Activated naive CD4-positive, alpha-beta T cell (primary cell): ENCODE results near the gene TFAP2A.

ENCODE experiments used
- DNase-seq, 4 experiments: peaks; one replicate each; lab custom pipeline; 2025; lab: John Stamatoyannopoulos, UW

The TFAP2A gene

DNA sequence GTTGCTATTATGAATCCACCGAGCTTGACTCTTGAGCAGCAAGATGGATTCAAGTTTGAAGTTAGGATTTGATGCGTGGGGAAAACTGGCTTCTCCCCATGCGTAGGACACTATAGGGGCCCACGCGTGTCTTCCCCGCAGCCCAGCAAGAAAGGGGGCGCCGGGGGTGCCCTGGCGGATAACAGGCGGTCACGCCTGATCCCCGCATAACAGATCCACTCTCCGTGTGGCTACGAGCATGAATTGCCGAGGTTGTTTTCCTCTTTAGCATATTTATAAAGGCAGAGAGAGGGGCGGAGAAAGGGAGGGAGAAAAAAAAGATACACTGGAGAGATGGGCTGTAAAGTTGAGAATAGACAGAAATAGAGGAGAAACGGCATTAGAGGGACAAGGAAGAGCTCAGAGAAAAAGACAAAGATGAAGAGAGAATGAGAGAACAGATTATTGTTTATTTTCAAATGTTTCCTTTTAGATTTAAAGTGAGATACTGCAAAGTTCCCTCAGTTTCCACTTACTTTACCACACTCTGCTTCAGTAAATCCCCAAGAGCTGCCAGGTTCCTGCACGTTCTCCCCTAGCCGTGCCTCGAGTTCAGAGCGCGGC lies 32.0 kb downstream of the TFAP2A start:
- no peak for DNase-seq

DNA sequence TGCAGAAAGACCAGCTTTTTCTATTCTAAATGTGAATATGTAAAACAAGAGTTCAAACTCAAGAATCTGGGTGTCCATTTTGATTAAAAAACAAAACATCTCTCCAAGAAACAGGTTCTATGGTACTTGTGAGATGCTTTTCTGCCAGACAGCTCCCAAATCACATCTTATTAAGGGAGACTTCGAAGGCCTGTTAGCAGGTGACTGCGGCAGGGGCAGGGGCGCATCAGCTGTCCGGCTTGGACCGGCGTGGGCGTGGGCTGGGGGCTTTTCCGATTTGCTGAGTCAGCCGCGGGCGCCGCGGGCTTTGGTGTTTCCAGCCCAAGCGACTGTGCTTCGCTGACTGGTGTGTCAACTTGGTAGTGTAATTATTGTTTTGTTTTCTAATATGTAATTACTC lies 32.6 kb downstream of the TFAP2A start:
- DNase-seq = no peak

DNA sequence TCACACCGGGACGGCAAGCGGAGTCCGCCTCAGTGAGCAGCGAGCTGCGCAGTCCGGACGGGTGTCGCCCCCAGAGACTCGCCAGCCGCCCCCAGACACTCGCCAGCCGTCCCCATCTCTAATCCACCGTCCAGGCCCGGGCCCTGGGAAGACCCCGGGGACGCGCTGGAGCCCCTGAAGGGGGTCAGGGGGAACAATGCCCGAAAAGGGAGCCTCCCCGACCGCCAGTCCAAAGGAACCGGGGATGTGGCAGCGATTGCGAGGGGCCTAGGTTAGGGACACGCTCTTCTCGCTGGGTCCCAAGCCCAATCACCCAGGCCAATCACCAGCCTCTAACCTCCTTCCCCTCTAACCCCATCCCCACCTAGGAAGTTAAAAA lies 33.1 kb downstream of the TFAP2A start:
- no peak for DNase-seq

DNA sequence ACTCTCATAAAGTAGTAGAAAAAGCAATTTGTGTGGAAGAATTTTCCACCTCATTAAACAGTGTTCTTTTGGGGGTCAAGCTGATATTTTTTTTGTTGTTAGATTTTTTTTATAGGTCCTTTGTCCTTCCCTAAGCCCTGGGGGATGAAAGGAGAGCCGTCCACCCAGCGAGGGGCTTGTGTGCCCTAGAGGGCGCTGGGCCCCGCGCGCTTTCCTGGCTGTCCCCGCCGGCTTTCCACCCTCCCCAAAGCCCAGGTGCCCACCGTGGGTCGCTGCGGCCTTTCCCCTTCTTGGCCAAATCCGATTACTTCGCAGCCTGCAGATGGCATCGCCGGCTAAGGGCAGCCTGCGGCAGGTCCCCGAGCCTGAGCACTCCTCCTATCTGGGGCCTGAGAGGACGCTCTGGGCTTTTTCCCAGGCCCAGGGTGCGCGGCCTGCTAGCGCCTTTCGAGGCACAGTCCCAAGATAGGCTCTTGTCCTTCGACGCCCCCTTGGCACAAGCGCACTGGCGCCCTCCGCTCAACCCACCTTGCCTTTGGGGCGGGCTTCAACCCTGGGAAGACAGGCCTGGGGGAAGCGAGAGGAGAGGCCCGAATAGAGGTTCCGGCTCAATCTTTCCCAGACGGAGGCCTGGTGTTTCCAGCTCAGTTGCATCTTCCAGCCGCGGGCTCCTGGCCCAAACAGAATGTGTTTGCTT lies 33.6 kb downstream of the TFAP2A start:
- DNase-seq = no peak

DNA sequence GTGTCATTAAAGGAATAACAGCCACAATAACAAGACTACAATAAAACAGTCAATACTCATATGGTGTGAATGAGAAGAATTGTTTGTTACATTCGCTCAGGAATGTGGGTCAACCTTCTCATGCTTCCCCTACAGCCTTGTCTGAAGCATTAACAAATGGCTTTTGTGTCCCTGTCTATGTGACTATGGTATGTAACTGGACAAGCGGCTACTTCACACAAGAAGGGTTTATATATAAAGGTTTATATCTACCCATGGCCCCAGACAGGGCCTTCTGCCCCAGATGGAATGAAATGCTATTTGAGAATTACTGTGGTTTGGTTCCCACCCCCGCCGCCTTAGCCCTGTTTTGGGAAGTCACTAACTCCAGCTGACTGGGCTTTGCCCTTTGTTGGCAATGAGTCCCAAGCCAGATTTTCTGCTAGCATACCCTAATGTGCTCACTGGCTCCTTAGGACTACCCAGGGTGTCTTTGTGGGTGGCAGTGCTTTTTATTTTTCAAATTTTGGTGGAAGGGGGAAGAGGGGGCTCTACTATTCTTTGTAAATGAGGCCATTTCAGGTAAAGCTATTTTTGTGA lies 39.4 kb downstream of the TFAP2A start:
- DNase-seq = no peak

DNA sequence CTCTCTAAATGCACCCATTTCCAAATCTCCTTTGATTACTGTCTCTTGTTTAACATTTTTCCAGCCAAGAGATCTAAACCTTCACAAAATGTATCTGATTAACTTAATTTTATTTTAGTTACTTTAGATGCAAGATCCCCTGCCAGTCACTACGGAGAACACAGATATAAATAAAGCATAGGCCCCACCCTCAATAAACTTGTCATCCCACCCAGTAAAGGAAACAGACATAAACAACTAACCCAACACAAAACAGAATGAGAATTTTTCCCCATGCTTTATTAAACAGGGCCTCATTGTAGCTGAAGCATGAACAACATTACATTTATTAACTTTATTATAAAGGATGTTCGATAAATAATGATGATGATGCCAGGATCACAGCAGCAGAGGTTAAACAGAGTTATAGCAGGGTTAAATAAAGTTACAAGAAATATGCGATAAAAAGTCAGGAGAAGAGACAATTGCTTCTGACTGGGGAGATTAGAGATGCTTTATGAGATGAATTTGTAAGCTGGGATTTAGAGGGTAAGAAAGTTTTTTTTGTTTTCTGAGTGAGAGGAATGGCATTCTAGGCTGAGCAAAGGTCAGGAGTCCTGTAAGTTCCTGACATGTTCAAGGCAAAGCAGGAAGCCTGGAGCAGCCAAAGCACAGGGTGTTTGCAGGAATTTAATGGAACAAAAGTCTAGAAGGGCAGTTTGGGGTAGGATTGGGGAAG lies 41.1 kb downstream of the TFAP2A start:
- no peak for DNase-seq

DNA sequence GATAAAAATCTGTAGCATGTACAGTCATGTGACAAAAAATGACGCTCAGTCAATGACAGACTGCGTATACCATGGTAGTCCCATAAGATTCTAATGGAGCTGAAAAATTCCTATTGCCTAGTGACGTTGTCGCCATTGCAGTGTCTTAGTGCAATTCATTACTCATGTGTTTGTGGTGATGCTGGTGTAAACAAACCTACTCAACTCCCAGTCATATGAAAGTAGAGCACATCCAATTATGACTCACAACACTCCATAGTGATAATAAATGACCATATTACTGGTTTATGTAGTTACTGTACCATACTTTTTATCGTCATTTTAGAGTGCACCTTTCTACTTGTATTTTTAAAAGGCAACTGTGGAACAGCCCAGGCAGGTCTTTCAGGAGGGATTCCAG lies 45.0 kb downstream of the TFAP2A start:
- no peak for DNase-seq

DNA sequence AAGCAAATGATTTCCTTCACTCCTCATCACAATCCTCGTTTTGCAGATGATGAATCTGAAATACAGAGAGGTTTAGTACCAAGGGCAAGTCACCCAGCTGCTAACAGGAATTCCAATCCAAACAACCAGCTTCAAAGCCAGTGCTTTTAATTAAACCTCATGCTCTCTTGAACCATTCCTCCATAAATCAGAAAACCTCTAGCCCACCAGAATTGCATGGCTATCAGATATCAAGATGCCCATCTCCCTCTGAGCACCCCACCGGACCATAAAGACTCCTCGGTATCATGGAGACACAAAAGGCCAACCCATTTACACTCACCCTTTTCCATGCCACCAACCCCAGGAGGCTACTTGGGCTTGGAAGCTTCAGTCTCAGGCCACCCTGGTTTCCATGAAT lies 46.0 kb downstream of the TFAP2A start:
- no peak for DNase-seq

DNA sequence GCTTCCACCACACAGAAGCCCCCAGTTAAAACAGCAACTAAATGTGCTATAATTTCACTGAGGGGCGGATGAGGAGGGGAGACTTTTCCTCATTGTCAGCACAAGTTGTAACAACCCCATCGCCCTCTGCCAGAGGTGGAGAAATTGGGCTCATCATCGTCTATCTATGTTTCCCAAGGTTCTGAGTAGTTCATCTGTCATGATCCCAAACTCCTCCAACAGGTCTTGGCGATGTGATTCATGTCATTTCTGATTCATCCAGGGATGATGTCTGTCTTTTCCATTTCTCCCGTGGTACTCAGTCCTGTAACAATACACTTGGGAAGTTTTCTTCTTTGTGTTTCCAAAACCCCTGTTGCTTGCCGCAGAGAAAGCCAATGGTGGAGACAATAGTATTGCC lies 51.0 kb downstream of the TFAP2A start:
- no peak for DNase-seq

DNA sequence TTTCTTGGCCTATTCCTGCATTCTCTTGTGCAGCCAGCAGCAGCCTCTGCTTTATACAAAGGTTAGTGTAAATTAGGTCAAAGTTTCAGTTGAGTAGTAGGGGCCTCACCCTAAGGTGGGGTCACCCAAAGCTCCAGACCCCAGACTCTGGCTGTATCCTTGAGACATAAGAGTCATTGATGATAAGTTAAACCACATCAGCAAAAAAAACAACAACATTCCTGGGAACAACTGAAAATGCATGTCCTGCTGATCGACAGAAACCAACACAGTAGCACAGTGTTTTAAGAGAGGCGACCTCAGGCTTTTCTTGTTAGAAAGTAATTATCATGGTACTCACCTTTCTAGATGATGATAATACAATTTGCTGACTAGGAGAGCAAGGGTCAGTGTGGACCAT lies 52.6 kb downstream of the TFAP2A start:
- DNase-seq = no peak

DNA sequence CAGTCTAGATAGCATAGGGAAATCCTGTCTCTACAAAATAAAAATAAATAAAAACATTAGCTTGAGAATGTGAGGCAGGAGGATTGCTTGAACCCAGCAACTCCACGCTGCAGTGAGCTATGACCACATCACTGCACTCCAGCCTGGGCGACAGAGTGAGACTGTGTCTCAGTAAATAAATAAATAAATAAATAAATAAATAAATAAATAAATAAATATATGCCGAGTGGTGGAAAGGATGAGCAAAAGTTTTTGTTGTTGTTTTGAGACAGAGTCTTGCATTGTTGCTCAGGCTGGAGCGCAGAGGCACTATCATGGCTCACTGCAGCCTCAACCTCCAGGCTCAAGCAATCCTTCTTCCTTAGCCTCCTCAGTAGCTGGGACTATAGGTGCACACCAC lies 53.4 kb downstream of the TFAP2A start:
- DNase-seq = no peak

DNA sequence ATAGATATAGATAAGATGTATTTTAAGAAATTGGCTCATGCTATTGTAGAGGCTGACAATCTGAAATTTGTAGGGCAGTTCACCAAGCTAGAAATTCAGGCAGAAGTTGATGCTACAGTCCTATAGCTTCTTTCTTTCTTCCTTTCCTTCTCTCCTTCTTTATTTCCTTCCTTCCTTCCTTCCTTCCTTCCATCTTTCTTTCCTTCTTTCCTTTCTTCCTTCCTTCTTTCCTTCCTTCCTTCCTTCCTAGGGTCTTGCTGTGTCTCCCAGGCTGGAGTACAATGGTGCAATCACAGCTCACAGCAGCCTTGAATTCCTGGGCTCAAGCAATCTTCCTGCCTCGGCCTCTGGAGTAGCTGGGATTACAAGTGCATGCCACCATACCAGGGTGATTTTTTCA lies 55.3 kb downstream of the TFAP2A start:
- no peak for DNase-seq

DNA sequence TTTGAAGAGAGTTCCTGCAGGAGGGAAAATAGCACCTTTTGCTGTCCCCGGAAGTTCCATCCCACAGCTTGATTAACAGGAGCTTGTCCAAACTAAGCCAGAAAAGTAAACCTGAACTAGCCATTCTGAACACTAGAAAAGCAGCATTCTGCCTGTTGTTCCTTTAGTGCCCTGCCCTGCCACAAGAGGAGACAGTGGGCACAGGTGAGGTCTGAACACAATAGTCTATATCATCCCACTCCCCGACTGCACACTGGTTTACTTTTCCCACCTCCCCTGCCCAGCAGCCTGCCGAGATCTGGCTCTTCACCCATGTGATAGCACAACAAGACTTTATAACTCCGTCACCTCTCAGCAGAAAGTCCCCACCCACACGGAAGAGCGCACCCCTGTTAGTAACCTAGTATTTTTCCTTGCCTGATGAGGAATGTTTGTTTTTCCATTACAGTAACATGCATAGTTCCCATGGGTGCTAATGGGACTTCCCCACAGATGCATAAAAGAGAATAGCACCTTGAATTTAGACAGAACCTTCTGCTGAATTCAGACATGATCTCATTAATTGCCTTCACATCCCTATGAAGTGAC lies 59.7 kb downstream of the TFAP2A start:
- no peak for DNase-seq

DNA sequence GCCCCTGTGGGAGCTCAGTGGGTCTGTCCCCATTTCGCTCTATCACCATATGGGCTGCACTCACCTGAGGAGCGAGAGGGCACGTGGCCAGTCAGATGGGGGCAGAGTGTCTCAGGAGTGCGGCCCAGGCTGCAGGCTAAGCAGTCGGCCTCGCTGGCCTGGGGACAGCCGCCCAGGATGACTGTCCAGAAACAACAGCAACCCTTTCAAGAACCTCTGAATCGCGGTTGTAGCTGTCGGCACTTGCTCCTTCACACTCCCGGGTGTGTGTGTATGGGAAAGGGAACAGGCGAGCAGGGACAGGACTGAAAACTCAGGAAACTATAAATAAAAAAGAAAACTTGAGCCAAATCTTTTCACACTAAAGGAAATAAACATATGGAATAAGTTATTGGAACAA lies 63.1 kb downstream of the TFAP2A start:
- DNase-seq = no peak

DNA sequence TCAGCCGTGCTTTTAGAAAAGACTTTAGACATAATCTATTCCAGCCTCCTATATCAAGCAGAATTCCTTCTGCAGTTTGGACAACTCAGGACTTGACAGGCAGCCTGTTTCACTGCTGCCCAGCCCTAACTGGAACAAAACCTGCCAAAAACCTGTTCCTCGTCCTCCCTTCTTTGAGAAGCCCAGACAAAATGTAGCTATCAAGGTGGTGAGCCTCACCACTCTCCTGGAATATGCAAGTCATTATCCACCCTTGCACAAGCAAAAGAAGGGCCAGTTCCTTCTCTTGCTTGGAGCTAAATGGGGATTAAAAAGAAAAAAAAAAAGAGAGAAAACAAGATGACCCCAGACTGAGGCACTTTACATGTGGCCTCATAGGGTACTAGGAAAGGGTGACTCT lies 64.2 kb downstream of the TFAP2A start:
- DNase-seq = no peak

DNA sequence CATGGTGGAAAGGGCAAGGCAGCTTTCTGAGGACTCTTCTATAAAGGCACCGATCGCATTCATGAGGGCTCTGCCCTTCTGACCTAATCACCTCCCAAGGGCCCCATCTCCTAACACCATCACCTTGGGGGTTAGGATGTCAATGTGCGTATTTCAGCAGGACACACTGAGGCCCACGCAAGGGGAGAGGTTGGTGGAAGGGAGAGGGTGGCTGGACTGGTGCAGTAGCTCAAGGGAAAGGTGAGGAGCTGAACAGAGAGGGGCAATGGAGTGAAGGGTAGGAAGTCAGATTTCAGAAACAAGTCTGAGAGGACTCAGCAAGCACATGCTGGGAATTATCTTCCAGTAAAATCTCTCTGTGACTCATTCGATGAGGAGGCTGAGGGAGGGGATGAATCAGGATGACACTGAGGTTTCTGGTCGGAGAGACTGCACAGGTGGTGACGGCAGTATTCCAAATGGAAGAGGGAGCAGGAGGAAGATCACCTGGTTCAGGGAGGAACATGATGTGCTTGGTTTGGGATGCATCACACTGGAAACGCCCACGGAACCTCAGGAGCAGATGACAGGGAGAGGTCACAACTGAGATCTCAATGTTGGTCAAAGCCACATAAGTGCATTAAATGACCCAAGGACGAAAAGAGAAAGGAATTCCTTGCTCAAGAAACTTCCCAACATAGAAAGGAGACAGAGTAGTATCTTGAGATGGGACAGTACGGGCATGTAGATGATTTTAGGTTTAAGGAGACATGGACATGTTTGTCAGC lies 67.1 kb downstream of the TFAP2A start:
- no peak for DNase-seq
